ENCODE measurements around the gene SORCS3.

DNA sequence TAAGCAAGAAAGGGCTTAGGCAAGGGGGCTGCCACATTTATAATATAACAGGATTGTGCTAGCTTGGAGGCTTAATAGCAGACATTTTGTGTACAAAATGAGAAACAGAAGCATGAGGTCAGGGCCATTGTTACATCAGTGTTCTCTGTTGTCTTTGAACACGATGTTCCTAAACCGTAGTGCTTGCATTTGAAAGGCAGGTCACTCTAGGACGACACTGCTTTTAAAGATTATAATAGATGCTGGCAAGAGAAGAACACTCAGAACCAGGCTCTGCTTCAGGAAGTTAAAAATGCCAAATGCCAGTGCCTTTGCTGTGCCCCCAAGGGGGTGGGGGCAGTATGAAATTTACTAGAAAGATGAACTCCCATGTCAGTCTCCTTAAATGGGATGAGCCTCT lies 91.1 kb downstream of the SORCS3 start:
- no peak for TF ChIP-seq NR2C2 (IDR thresholded peaks at IDR 0.05; ENCODE audit: borderline replicate concordance, control insufficient read depth, insufficient read length, low read depth)
- TF ChIP-seq JUND (IDR thresholded peaks at IDR 0.05; ENCODE audit: low read depth, low read length) = no peak
- no peak for TF ChIP-seq TCF12 (IDR thresholded peaks at IDR 0.05; ENCODE audit: low read depth, low read length)
- TF ChIP-seq, protein P1, sequence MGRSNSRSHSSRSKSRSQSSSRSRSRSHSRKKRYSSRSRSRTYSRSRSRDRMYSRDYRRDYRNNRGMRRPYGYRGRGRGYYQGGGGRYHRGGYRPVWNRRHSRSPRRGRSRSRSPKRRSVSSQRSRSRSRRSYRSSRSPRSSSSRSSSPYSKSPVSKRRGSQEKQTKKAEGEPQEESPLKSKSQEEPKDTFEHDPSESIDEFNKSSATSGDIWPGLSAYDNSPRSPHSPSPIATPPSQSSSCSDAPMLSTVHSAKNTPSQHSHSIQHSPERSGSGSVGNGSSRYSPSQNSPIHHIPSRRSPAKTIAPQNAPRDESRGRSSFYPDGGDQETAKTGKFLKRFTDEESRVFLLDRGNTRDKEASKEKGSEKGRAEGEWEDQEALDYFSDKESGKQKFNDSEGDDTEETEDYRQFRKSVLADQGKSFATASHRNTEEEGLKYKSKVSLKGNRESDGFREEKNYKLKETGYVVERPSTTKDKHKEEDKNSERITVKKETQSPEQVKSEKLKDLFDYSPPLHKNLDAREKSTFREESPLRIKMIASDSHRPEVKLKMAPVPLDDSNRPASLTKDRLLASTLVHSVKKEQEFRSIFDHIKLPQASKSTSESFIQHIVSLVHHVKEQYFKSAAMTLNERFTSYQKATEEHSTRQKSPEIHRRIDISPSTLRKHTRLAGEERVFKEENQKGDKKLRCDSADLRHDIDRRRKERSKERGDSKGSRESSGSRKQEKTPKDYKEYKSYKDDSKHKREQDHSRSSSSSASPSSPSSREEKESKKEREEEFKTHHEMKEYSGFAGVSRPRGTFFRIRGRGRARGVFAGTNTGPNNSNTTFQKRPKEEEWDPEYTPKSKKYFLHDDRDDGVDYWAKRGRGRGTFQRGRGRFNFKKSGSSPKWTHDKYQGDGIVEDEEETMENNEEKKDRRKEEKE (IDR thresholded peaks at IDR 0.05) = no peak
- no peak for TF ChIP-seq IRF4 (IDR thresholded peaks at IDR 0.05; ENCODE audit: low read depth, low read length)
- no peak for TF ChIP-seq EGR1 (IDR thresholded peaks at IDR 0.05; ENCODE audit: borderline replicate concordance in 1 of 2, low read depth in 2 of 2, low read length in 2 of 2)
- no peak for TF ChIP-seq PML (IDR thresholded peaks at IDR 0.05; ENCODE audit: low read length)
- TF ChIP-seq ATF7 (IDR thresholded peaks at IDR 0.05; ENCODE audit: low read depth) = no peak
- no peak for TF ChIP-seq POLR2A (IDR thresholded peaks at IDR 0.05; ENCODE audit: low read depth, low read length)
- TF ChIP-seq SMARCA5 (IDR thresholded peaks at IDR 0.05) = no peak
- no peak for TF ChIP-seq GABPA (IDR thresholded peaks at IDR 0.05; ENCODE audit: low read depth)
- TF ChIP-seq RFX5 (IDR thresholded peaks at IDR 0.05; ENCODE audit: low read depth, low read length) = no peak

All from GM12878 (cell line).